DND-41 (cell line): ENCODE data around the gene ANO3.
"Not testable (repeated sequence)": the region's sequence is repeated elsewhere in the genome, so short reads cannot be mapped to it uniquely, and the experiment has no call there.

ENCODE experiments used
- EZH2 ChIP-seq: IDR thresholded peaks from 3 replicates; pipeline ENCODE4 v1.6.1; 2012; ENCODE audit warnings: borderline replicate concordance, low read depth, mild to moderate bottlenecking, moderate library complexity, low read length, inconsistent platforms; ENCODE audit not compliant: severe bottlenecking
- TF ChIP-seq, protein P1 (sequence below): IDR thresholded peaks from 2 replicates; pipeline ENCODE4 v1.5.1; 2012; ENCODE audit warnings: borderline replicate concordance, low read length, moderate library complexity, mild to moderate bottlenecking; ENCODE audit not compliant: poor library complexity, severe bottlenecking; ENCODE audit errors: extremely low read depth

DNA sequence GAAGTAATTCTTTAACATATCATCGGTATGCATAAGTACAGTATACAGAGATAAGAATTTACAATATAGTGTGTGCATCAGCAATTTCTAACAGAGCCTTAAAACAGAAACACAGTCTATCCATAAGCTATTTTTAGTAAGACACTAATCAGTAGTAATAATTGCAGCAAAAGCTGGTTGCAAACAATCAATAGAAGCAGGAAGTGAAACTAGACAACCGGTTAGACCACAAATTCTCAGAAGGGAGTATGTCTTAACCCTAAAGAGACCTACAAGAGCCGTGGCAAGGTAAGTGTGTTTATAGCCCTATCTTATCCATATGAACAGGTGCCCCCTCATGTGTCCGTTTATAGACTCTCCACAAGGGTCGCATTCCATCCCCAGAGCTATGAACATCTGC, 15.6 kb upstream of the ANO3 start:
- TF ChIP-seq EZH2: not testable (repeated sequence)
- TF ChIP-seq, protein P1, sequence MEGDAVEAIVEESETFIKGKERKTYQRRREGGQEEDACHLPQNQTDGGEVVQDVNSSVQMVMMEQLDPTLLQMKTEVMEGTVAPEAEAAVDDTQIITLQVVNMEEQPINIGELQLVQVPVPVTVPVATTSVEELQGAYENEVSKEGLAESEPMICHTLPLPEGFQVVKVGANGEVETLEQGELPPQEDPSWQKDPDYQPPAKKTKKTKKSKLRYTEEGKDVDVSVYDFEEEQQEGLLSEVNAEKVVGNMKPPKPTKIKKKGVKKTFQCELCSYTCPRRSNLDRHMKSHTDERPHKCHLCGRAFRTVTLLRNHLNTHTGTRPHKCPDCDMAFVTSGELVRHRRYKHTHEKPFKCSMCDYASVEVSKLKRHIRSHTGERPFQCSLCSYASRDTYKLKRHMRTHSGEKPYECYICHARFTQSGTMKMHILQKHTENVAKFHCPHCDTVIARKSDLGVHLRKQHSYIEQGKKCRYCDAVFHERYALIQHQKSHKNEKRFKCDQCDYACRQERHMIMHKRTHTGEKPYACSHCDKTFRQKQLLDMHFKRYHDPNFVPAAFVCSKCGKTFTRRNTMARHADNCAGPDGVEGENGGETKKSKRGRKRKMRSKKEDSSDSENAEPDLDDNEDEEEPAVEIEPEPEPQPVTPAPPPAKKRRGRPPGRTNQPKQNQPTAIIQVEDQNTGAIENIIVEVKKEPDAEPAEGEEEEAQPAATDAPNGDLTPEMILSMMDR: not testable (repeated sequence)
